Measurements from ENCODE around the gene TNFRSF19.

- no peak for TF ChIP-seq IKZF2 (IDR thresholded peaks at IDR 0.05)
- no peak for TF ChIP-seq CUX1 (IDR thresholded peaks at IDR 0.05; ENCODE audit: insufficient replicate concordance, low read depth, low read length)
Measured at GRCh38 chr13:23571431-23571830, 1.2 kb downstream of the TNFRSF19 start.

Data from GM12878 (cell line).